HL-60/S4 treated with phorbol 12-myristate 13-acetate at 8.2 ng/mL for 4 days and 3 days (cell line): ENCODE measurements around the gene FGD3.
"Not testable (repeated sequence)": the region's sequence is repeated elsewhere in the genome, so short reads cannot be mapped to it uniquely, and the experiment has no call there.

ENCODE experiments used
- in situ Hi-C: fragments of 300-500 bp; cut with MboI; formaldehyde crosslinking; loops from 2 replicates; pipeline ENCODE4 v1.15.0; 2022; ENCODE audit warnings: low sequenced_read_pairs

Gene FGD3, protein sequence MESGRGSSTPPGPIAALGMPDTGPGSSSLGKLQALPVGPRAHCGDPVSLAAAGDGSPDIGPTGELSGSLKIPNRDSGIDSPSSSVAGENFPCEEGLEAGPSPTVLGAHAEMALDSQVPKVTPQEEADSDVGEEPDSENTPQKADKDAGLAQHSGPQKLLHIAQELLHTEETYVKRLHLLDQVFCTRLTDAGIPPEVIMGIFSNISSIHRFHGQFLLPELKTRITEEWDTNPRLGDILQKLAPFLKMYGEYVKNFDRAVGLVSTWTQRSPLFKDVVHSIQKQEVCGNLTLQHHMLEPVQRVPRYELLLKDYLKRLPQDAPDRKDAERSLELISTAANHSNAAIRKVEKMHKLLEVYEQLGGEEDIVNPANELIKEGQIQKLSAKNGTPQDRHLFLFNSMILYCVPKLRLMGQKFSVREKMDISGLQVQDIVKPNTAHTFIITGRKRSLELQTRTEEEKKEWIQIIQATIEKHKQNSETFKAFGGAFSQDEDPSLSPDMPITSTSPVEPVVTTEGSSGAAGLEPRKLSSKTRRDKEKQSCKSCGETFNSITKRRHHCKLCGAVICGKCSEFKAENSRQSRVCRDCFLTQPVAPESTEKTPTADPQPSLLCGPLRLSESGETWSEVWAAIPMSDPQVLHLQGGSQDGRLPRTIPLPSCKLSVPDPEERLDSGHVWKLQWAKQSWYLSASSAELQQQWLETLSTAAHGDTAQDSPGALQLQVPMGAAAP

DNA sequence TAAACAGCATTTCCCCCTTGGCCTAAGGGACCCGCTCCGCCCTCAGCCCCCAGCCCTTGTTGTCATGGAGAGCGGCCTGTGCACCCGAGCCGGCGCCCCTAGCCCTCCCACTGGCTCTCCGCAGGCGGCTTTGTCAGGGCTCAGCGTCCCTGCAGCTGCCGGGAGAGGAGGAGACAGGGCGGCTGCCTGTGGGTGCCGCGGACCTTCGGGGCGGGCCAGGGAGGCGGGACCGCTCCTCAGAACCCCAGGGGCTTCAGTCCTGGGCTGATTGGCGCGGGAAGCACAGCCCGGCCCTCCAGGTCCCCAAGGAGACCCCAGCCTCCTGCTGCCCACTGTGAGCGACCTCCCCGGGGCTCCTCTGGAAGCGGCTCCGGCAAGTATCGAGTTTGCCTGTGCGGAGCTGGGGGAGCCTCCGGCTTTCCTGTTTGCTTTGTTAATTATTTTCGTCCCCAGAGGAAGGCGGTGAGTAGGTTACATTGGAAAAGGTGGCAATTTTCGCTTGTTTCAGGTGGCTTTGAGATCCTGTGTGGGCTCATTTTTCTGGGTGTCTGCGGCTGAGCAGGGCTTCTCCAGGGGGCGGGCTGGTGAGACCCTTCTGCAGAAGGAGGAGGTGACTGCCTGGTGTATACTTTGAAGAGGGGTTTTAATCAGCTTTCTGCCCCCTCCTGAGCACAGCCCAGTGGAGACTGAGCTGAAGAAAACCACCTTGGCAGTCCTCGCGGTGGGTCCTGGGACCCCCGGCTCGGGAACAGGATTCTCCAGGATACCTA lies at the start of gene FGD3:
Gene FGD3 (plus strand): TSS at position 256 of the 770 bp plus-strand sequence. CDS start 28,734 bp downstream, outside the sequence.
- in situ Hi-C loops, result no loop called here

DNA sequence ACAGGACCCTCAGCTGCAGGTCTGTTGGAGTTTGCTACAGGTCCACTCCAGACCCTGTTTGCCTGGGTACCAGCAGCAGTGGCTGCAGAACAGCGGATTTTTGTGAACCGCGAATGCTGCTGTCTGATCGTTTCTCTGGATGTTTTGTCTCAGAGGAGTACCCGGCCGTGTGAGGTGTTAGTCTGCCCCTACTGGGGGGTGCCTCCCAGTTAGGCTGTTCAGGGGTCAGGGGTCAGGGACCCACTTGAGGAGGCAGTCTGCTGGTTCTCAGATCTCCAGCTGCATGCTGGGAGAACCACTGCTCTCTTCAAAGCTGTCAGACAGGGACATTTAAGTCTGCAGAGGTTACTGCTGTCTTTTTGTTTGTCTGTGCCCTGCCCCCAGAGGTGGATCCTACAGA lies 42.2 kb upstream of the FGD3 start:
- in situ Hi-C loops, result not testable (repeated sequence)

DNA sequence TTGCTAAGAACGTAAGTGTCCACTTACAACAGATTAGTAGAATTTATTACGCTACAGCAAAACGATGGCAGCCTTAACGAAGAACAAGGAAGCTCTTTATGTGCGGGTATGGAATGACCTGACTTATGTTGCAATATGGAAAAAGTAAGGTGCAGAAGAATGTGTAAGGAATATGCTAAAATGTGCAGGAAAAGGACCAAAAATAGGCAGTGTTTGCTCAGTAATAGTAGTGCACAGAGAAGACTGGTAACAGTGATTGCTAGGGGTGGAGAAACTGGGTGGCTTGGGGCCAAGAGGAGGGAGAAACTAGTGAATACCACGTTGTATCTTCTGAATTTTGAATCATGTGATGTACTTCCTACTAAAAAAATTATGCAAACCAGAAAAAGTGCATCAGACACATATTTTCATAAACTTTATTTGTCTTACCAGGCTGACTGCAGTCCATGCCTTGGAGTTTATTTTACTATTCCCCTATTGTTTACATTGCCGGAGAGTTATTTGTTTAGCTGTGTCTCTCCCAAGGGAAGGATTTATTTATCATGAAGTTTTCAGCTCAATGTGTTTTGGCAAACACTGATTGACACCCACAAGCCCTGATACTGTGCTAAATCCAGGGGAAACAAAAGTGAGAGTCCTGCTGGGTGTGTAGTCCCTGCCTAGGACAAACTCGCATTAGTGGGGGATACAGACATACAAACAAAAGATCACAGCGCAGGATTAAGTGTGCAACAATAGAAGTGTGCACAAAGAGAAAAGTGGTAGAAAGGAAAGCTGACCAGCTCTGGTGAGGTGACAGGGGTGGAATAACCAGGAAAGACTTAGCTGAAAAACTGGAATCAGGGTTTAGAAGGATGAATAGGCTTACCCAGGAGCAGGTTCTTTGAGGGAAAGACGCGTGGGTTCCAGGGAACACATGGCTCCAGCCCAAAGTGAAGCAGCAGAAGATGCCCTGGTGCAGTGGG lies 35.5 kb upstream of the FGD3 start:
- in situ Hi-C loops, result no loop called here

DNA sequence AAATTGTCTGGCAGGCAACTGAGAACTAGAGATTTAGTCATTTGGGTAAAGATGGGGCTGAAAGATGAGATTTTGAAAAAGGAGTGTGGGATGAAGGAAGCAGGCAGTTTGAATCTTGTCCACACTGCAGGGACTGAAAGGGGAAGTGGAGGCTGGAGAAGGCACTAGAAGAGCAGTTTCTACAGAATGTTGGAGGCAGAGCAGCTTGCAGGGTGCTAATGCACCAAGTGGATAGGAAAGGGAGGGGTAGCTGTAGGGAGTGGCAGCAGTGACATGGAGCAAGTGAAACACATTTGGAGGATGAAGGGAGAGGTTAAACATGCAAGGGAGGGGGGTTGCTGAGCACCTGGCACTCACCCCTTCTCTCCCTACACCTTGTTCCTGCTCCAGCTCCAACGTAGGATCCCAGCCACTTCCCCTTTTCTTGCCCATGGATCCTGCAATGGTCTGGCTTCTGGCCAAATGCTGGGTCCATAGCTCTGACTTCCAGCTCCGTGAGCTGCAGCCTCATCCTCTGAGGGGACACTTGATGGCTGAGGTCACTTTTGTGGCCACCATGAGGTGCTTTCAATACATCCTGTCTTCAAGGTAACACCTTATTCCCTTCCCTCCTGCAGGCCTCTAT lies 30.0 kb upstream of the FGD3 start:
- in situ Hi-C loops, result no loop called here

DNA sequence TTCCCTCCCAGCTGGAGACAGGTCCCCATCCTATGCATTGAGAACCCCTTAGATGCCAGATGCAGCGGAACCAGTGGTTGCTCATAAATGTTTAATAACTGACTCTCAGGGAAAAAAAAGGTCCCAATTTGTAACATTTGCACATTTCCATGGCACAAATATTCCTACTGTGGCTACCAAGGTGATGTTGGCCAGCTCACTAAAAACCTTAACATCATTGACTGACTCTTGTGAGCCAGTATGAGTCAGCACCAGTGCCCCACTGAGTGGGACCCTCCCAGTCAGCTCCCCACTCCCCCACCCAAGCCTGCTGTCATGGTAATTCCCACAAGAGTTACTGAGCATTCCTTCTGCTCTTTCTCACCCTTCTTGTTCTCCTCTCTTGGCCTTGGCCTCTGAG lies 26.9 kb upstream of the FGD3 start:
- in situ Hi-C loops, result no loop called here

DNA sequence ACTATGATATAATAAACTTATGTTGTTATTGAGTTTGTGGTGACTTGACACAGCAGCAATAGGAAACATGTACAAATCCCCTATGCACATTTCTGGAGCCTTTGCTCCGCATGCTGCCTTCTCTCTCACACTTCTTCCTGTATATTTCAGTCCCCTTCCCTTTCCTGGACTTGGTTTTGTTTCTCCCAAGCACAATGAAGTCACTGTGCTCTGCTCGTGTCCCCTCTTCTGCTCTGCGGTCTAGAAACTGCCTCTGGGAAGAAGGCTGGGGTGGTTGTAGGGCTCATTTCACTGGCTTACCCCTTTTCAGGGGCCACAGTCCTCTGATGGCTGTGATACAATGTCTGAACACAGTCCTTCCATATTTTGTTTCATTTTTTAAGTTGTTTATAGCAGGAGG lies 15.7 kb upstream of the FGD3 start:
- in situ Hi-C loops, result no loop called here

DNA sequence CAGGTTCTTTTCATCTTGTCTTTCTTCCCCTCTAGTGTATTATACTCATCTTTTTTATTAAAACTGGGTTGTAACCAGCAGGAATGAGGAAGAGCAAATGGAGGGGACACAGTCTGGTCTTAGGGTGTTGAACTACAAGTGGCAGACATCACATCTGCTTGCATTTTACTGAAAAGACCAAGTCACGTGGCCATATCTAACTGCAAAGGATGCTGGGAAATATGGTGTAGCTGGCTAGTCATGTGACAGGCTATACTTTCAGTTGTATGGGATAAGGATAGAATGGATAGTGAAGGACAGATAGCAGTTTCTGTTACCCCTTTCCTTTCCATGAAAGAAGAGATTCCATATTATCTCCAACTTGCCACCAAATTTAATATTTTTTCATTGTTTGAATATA lies 13.0 kb upstream of the FGD3 start:
- in situ Hi-C loops, result no loop called here

DNA sequence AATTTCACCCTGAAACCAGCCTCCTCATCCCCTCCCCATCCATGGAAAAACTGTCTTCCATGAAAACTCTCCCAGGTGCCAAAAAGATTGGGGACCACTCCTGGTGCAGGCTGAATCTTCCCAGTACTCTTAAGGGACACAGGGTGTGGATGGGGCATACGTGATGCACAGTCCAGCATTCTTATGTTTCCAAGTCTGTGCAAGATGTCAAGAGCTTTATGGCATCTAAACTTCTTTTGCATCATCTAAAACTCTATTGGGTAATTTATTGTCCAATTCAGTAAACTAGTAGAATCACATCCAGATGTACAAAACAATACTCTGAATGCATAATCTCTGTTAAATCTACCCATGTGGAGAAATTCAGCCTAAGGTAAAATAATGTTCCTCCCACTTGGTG lies 9.3 kb upstream of the FGD3 start:
- in situ Hi-C loops, result no loop called here

DNA sequence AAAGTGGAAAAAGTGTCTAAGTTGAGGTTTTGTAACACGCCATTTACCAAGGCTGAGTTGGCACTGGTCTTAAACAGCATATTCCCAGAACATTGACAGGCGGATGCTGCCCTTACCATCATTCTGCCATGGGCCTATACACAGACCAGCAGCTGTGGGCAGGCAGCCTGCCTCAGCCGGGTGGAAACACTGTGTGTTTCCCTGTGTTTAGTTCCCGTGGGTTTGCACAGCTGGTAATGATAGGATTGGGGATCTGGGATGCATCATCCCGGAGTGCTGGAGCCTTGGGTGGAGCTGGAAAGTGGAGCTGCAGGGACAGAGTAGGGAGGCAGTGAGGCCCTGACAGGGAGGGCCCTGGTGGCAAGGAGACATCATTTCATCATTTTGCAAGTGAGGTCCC lies 5.5 kb upstream of the FGD3 start:
- in situ Hi-C loops, result no loop called here

DNA sequence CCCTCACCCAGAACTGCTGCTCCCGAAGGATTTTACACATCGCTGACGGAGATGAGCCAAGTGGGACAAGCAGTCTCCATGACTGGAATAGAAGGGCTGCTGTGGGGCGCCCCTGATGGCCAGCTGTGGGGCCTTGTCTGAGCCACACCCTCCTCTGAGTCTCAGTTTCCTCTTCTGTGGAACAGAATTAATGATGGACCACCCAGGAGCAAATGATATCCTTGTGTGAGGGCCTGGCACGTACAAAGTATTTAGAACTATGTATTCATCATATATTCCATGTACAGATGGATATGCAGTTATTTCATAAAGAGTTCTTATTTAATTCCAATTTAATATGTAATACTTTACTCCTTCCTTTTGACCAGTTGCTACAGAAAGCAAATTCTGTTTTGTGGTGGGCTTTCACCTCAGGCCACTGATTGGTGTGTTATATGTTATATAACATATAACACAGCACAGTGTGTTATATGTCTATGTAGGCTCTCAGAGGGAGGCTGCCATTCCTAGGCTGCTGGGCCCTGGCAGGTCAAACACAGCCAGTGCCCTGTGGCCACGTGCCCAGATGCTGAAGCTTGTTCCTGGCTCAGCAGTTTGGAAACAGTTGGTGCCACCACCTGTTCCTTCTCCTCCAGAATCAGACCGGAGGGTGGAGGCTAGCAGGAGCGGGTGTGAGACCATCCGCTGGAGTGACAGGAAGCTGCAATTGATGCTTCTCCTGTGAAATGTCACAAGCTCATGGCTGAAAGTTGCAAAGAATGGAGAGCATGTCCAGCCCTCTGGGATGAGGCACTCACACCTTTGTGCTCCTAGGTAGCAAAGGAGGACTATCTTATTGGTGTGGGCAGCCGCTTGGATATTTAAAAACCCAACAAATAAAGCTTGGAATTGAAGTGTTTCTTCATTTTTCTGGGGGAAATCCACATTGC lies 4.4 kb upstream of the FGD3 start:
- in situ Hi-C loops, result no loop called here

DNA sequence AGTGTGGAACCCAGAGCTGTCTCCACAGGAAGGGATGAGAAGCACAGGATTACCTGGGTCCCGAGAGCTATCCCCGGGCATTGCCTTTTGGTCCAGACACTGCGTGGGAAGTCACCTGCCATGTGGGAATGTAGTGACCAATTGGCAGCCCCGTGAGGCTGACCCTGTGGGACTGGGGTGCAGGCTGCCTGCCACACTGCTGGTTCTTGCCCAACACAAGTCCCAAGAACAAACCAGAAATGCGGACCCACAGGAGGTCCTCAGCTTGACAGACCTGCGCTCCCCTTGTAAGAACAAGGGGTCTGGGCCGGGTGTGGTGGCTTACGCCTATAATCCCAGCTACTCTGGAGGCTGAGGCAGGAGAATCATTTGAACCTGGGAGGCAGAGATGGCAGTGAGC lies 2.4 kb upstream of the FGD3 start:
- in situ Hi-C loops, result no loop called here

DNA sequence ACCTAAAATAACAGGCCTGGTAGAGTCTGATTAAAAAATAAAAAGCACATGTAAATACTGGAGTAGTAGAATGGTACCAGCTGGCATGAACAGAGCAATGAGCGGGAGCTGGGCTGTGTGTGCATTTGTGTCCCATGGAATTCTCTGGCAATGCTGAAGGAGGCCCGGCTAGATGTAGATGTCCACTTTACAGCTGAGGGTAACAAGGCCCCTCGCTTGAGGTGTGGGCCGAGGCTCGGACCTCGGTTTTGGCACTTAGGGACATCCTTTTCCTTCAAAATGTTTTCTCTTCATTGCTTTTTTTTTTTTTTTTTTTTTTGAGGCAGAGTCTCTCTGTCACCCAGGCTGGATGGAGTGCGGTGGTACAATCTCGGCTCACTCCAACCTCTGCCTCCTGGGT lies 1.5 kb upstream of the FGD3 start:
- in situ Hi-C loops, result no loop called here

DNA sequence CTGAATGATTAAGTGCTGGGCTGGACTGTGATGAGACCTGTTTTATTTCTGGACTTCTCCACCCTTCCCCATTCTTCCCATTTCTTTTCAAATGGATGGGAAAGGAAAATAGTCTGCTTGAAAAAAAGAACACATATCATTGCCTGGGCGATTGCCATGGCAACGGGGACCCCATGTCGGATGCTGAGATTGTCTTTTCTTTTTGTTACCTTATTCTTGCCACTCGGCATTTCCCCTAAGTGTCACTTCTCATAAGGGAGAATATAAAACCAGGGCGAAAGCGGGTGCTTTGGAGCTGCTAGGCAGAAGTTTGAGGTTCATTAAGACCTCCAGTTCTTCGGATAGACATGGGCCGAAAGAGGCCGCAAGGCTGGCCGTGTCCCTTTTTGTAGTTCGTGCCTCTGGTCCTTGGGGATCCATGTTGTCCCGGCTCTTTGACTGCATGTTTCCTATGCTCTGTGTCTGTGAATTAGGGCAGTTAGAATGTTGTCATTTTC lies 763 bp downstream of the FGD3 start:
- in situ Hi-C loops, result no loop called here

DNA sequence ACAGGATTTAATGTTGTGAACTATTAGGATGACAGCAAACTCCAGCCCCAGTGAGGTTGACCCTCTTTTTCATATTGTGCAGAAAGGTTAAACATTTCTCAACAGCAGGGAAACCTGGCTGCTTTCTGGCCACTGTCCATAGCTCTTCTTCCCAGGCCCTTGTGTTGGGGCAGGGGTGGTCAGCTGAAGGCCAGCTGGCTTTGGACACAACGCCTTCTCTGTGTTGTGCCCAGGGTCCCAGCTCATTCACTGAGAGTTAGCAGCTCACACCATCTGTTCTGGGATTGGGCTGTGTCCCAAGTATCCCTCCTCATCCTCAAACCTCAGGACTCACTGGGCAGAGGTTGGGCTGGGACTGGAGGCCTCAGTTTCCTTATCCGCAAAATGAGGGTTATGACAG lies 1.3 kb downstream of the FGD3 start:
- in situ Hi-C loops, result no loop called here

DNA sequence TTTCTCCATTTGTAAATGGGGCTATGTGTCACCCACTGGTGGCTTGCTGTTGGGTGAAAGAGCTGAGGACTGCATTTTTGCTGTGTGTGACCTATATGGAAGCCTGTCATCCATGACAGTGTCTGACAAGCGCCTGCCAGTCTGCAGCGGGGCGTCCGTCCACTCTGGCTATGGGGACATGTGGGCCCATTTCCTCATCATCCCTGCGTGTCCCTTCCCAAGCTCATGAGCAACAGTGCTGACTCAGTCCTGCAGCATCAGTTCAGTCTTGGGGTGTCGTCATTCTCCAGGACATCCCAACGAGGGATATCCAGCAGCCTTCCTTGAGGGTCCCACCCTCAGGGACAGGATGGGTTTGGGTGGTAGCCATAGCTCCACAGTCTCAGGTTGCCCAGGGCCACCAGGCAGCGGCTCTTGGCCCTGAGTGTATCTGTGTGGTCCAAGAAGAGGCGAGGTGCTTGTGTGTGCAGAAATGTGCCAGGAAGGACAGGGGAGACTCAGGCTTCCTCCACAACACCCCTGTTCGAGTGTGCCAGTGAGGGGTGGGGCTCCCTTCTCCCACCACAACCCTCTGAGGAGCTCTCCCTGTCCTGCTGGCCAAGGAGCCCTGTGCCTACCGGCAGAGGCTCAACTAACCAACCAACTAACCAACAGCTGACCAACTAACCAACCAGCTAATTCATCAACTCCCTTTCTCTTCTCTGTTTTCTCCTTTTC lies 2.1 kb downstream of the FGD3 start:
- in situ Hi-C loops, result no loop called here

DNA sequence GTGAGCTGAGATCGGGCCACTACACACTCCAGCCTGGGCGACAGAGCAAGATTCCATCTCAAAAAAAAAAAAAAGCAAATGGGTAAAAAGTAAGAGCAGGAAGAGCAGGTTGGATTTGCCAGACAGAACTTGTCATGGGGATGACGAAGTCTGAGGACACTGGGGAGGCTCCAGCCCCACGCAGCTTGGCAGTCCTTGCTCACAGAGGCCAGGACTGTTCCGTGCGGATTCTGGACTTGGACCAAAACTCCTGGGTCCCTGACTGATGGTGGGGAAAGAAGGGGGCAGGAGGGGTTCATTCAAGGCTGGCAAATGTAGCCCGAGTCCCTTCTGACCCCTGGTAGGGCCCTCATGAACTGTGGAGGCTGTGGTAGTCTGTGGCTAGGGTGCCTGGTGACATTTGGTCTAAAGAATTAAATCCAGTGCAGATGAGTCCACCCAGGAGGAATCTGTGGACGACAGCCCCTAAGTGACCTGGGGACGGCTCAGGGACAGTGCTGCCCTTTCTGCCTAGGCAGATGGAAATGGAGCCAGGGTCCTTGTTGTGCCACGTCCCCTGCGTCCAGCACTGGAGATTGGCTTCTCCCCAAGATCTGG lies 3.1 kb downstream of the FGD3 start:
- in situ Hi-C loops, result loop anchor here (25.0 kb wide), 1 partner anchor 362 kb away; no protein-coding TSS in a partner anchor

DNA sequence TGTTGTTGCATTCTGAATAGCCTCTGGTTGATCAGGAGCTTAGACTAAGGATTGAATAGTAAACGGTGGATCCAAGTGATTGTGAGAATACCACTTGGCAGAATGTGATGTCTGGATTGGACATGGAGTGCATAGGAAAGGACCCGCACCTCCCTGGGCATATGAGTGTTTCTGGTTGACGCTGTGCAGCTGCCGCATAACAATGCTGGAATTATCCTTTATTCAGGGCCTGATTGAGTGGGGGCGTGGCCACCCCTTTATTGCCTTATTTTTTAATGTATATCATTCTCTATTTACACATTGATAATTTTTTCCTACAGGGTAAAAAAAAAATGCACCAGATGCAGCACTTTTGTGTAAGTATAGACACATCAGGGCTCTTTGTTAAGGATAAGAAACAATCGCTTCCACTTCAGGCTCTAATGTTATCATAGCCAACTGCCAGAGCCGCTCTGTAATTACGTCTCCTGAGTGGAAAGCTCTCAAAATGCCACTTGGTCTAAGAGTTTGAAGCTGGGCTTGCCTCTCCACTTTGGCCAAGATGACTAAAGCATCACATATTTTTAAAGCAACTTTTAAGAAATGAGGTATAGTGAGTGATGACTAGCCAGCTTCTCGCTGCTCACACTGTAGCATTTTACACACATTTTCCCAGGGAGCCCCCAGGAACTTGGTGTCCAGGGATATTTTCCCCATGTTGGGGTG lies 5.7 kb downstream of the FGD3 start:
- in situ Hi-C loops, result loop anchor here (25.0 kb wide), 1 partner anchor 359 kb away; no protein-coding TSS in a partner anchor
